Psoas muscle (tissue), 8 donors: ENCODE data around the gene COL15A1. TPM values are rescaled to one million over a fixed set of nuclear protein-coding genes. Genes with fewer than 3 reads are reported as not detected.

Source experiments
- ATAC-seq, 4 donors: fragments of 200-7000 bp; cut with Tn5 transposase; one replicate each; pipeline ENCODE4 v1.9.1; 2020; ENCODE audit warnings: moderate library complexity in 3 of 4, mild to moderate bottlenecking in 2 of 4
- DNase-seq, 2 donors: peaks; one replicate each; pipeline ENCODE4 v3.0.0-alpha.2; 2020
- H3K27ac ChIP-seq: fragments of 200-600 bp; one replicate; pipeline ENCODE4 v1.8.0; 2022
- H3K27me3 ChIP-seq, 3 donors: fragments of 200-600 bp in 1 of 3; one replicate each; pipeline versions ENCODE4 v1.6.1 to v1.8.0; 2013 to 2022; ENCODE audit warnings: low read length in 2 of 3, mild to moderate bottlenecking in 2 of 3, moderate library complexity in 1 of 3; ENCODE audit not compliant: insufficient read depth in 3 of 3
- H3K36me3 ChIP-seq, 2 donors: fragments of 200-600 bp in 1 of 2; one replicate each; pipeline versions ENCODE4 v1.6.1 to v1.8.0; 2013 to 2022; ENCODE audit warnings: low read depth in 1 of 2, mild to moderate bottlenecking in 1 of 2, moderate library complexity in 1 of 2; ENCODE audit not compliant: insufficient read depth in 1 of 2
- H3K4me1 ChIP-seq: fragments of 200-600 bp; one replicate; pipeline ENCODE4 v1.8.0; 2022
- H3K4me3 ChIP-seq: fragments of 200-600 bp; one replicate; pipeline ENCODE4 v1.8.0; 2022; ENCODE audit warnings: mild to moderate bottlenecking
- H3K9me3 ChIP-seq: fragments of 200-600 bp; one replicate; pipeline ENCODE4 v1.8.0; 2022
- CTCF ChIP-seq: fragments of 200-600 bp; IDR thresholded peaks from one replicate; pipeline ENCODE4 v1.8.0; 2022; ENCODE audit warnings: antibody characterized with exemption
- WGBS, 3 donors: extraction: QIAGEN DNeasy Blood & Tissue Kit; methylation state at CpG; one replicate each; pipeline versions ENCODE4 v1.1.6 to v1.1.7; 2013; 5-methylcytosine and 5-hydroxymethylcytosine counted together
- intact Hi-C, 2 donors: fragments of 100-400 bp; cut with DNase I; formaldehyde crosslinking; loops; one replicate each; pipeline versions ENCODE4 v1.11.0 to v1.14.2; 2022
- polyA plus RNA-seq, 3 donors: library from polyadenylated mRNA; stranded (reverse); fragments of 200-250 nt; gene quantifications; one replicate each; pipeline ENCODE4 v1.2.3, GENCODE V29; 2013
- total RNA-seq, 4 donors: library from RNA; stranded (reverse); fragmentation: NEBNext Ultra II Directional in 2 of 4; extraction: Animal tissue kit (Norgen Biotek cat#: 25700) in 2 of 4; gene quantifications; one replicate each; pipeline versions ENCODE4 v1.2.1 to v1.2.4, GENCODE V29; 2021 to 2023
- donor health status: healthy with polysubstance abuse.
- donor health status: DM: no; HTN: no; CAD: no; lungs with moderate emphysema.
- donor health status: Bipolar disorder and iron deficiency.
- donor health status: healthy.
- donor health status: DM: yes; HTN: yes; CAD: no.
- donor health status: DM: no; HTN: no; CAD: no.
- donor health status: DM: no; HTN: no; CAD: no.
- donor health status: DM: yes; HTN: yes; CAD: no.

Gene COL15A1
- total and polyA plus RNA-seq, 7 donors = 2.9 to 34.7 (median 7.5) TPM

- ATAC-seq (no peak), DNase-seq (no peak)
- Histone ChIP-seq H3K4me3 (no peak overlapping the region), H3K27me3 (peaks cover 0 to 2% (median 0%) of the 10 kb centered on the region in 3 donors), H3K4me1 (peaks cover 11% of the 10 kb centered on the region), H3K27ac (no peak overlapping the region), H3K9me3 (no peaks in the 10 kb centered on the region), H3K36me3 (no peaks in the 10 kb centered on the region)
- 45 to 58% (median 53%) methylated on average over 5 of the region's 5 CpGs for WGBS, 3 donors
- intact Hi-C loops = no loop called here
- TF ChIP-seq CTCF = no peak
Observed at GRCh38 chr9:98980291-98980690, 36.6 kb downstream of the COL15A1 start.

GRCh38 chr9:98983295-98984268 is 39.9 kb downstream of the COL15A1 start:
- intact Hi-C loops = no loop called here
- Histone ChIP-seq H3K36me3 (no peaks in the 10 kb centered on the region), H3K4me1 (no peaks in the 10 kb centered on the region), H3K9me3 (no peaks in the 10 kb centered on the region), H3K4me3 (no peak overlapping the region), H3K27ac (no peak overlapping the region), H3K27me3 (no peaks in the 10 kb centered on the region)
- no peak for ATAC-seq
- DNase-seq = no peak
- TF ChIP-seq CTCF = no peak
- 51 to 65% (median 52%) methylated on average over 15 of the region's 15 CpGs for WGBS, 3 donors

GRCh38 chr9:98985596-98985995 is 41.9 kb downstream of the COL15A1 start:
- H3K9me3 ChIP-seq = no peaks in the 10 kb centered on the region
- ATAC-seq = no peak

GRCh38 chr9:98986866-98987651 is 43.4 kb downstream of the COL15A1 start:
- Histone ChIP-seq H3K4me1 (no peaks in the 10 kb centered on the region), H3K4me3 (no peak overlapping the region), H3K27me3 (no peaks in the 10 kb centered on the region), H3K36me3 (no peaks in the 10 kb centered on the region), H3K27ac (peak overlapping the region; percentile 44), H3K9me3 (no peaks in the 10 kb centered on the region)
- DNase-seq (no peak), ATAC-seq (no peak)
- intact Hi-C loops = no loop called here
- no peak for TF ChIP-seq CTCF
- WGBS, 3 donors = 39 to 53% (median 40%) methylated on average over 18 of the region's 18 CpGs

More at GRCh38 chr9:98985596-98985995, 41.9 kb downstream of the COL15A1 start:
- intact Hi-C loops = no loop called here
- WGBS, 3 donors = 72 to 84% (median 75%) methylated on average over 22 of the region's 22 CpGs
- no peaks in the 10 kb centered on the region for H3K36me3 ChIP-seq
- DNase-seq = no peak
- TF ChIP-seq CTCF = no peak
- H3K4me3 ChIP-seq = no peak overlapping the region
- H3K27ac ChIP-seq = no peak overlapping the region
- H3K4me1 ChIP-seq = no peaks in the 10 kb centered on the region
- H3K27me3 ChIP-seq = no peaks in the 10 kb centered on the region
